Upper lobe of left lung (tissue), 6 donors: Measurements from ENCODE around the gene SYNDIG1L. TPM values are rescaled to one million over a fixed set of nuclear protein-coding genes. Genes with fewer than 3 reads are reported as not detected.

Experiments
- ATAC-seq, 2 donors: fragments of 200-7000 bp; cut with Tn5 transposase; one replicate each; pipeline ENCODE4 v1.9.1; 2022; ENCODE audit warnings: mild to moderate bottlenecking in 2 of 2, moderate library complexity in 2 of 2; ENCODE audit not compliant: low FRiP score in 2 of 2
- DNase-seq, 2 donors: peaks; one replicate each; pipeline ENCODE4 v3.0.0-alpha.2; 2019 to 2020
- H3K27ac ChIP-seq, 4 donors: fragments of 200-600 bp; sonication (generic); one replicate each; pipeline ENCODE4 v1.5.1; 2016 to 2019
- H3K27me3 ChIP-seq, 4 donors: fragments of 200-600 bp; sonication (generic); one replicate each; pipeline ENCODE4 v1.5.1; 2017 to 2019
- H3K36me3 ChIP-seq, 4 donors: fragments of 200-600 bp; sonication (generic); one replicate each; pipeline ENCODE4 v1.5.1; 2016 to 2019
- H3K4me1 ChIP-seq, 4 donors: fragments of 200-600 bp; sonication (generic); one replicate each; pipeline ENCODE4 v1.5.1; 2018 to 2019
- H3K4me3 ChIP-seq, 4 donors: fragments of 200-600 bp; sonication (generic); one replicate each; pipeline ENCODE4 v1.5.1; 2017 to 2019; ENCODE audit warnings: mild to moderate bottlenecking in 2 of 4, moderate library complexity in 1 of 4
- H3K9me3 ChIP-seq, 4 donors: fragments of 200-600 bp; sonication (generic); one replicate each; pipeline ENCODE4 v1.5.1; 2018 to 2019
- EP300 ChIP-seq, 4 donors: sonication (generic); formaldehyde crosslinking; IDR thresholded peaks; one replicate each; pipeline ENCODE4 v1.5.1; 2017; ENCODE audit warnings: antibody characterized with exemption in 4 of 4, control low read depth in 2 of 4
- POLR2A ChIP-seq, 4 donors: fragments of 450-650 bp; IDR thresholded peaks; one replicate each; pipeline ENCODE4 v1.5.1; 2016 to 2017; ENCODE audit warnings: antibody characterized with exemption in 4 of 4, mild to moderate bottlenecking in 2 of 4
- POLR2AphosphoS5 ChIP-seq, 2 donors: sonication (generic); formaldehyde crosslinking; IDR thresholded peaks; one replicate each; pipeline ENCODE4 v1.5.1; 2017; ENCODE audit warnings: antibody characterized with exemption in 2 of 2
- WGBS, 2 donors: methylation state at CpG; one replicate each; pipeline ENCODE4 v1.1.5; 2017 to 2018; 5-methylcytosine and 5-hydroxymethylcytosine counted together
- total RNA-seq, 6 donors: library from RNA; depleted of rRNA in 4 of 6; stranded (reverse); fragments of >200 nt in 4 of 6; gene quantifications; one replicate each; pipeline versions ENCODE4 v1.1.0 to v1.2.1, GENCODE V29; 2016 to 2021
- TF ChIP-seq, protein P1 (sequence below), 6 experiments: fragments of 450-650 bp in 4 of 6; fragments of 200-600 bp in 2 of 6; sonication (generic) in 2 of 6; IDR thresholded peaks; one replicate each; pipeline ENCODE4 v1.5.1; 2016 to 2019; ENCODE audit warnings: antibody characterized with exemption in 6 of 6
- donor health status: DM: no; HTN: no; CAD: no; lungs with moderate emphysema.
- donor health status: DM: no; HTN: yes; CAD: no; lungs with severe emphysema.

SYNDIG1L gene
- total RNA-seq, 6 donors from 2014 or later: 0.88 to 10.5 (median 2.8) TPM

DNA sequence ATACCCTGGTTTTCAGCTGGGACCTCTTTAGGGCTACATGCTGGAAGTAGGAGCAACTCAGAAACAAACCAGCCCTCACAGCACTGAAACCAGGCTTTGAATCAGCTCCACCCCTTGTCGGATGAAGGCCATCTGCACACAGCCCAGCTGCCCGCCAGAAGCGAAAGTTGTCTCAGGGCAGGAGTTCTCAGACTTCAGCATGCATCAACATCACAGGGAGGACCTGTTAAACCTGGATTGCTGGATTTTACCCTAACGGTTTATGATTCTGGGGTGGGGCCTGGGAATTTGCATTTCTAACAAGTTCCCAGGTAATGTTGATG, 10.9 kb downstream of the SYNDIG1L start:
- 49 to 75% methylated on average over 4 of the region's 4 CpGs for WGBS, 2 donors
- Histone ChIP-seq H3K4me1 (no peaks in the 10 kb centered on the region), H3K27me3 (no peaks in the 10 kb centered on the region), H3K9me3 (no peaks in the 10 kb centered on the region), H3K4me3 (no peak overlapping the region), H3K27ac (no peak overlapping the region), H3K36me3 (no peaks in the 10 kb centered on the region)
- no peak for ATAC-seq
- no peak for DNase-seq
- no peak for TF ChIP-seq POLR2A (IDR thresholded peaks at IDR 0.05)
- TF ChIP-seq EP300 (IDR thresholded peaks at IDR 0.05): no peak
- TF ChIP-seq, protein P1, sequence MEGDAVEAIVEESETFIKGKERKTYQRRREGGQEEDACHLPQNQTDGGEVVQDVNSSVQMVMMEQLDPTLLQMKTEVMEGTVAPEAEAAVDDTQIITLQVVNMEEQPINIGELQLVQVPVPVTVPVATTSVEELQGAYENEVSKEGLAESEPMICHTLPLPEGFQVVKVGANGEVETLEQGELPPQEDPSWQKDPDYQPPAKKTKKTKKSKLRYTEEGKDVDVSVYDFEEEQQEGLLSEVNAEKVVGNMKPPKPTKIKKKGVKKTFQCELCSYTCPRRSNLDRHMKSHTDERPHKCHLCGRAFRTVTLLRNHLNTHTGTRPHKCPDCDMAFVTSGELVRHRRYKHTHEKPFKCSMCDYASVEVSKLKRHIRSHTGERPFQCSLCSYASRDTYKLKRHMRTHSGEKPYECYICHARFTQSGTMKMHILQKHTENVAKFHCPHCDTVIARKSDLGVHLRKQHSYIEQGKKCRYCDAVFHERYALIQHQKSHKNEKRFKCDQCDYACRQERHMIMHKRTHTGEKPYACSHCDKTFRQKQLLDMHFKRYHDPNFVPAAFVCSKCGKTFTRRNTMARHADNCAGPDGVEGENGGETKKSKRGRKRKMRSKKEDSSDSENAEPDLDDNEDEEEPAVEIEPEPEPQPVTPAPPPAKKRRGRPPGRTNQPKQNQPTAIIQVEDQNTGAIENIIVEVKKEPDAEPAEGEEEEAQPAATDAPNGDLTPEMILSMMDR (IDR thresholded peaks at IDR 0.05): no peak
- no peak for TF ChIP-seq POLR2AphosphoS5 (IDR thresholded peaks at IDR 0.05)

DNA sequence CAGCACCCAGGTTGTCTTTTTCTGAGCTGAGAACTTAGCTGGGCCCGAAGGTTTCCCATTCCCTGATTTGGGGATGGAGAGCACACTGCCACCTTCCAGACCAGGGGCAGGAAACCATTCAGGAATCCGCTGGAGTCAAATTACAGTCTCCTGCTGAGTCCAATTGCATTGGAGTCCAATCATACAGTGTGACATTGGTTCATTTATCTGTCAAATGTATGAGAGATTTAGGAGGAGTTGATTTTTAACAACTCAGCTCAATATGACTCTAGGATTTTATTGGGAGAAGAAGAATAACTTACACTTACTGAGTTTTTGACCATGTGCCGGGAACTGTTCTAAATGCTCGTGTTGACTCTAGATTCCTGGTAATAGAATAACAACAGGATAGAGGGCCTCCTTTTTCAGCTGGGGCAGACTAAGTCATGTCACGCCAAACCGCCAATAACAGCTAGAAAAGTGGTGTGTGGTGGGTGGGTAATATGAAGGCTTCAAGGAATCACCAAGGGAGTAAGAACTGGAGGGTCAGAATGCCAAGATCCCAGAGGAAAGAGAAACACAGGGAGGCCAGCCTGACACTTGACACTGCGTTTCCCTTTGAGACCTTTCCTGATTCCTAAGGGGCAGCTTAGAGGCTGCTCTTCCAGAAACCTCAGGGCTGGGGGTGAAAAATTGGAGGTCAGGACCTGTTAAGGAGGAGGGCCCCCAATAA, 11.5 kb downstream of the SYNDIG1L start:
- H3K36me3 ChIP-seq: no peaks in the 10 kb centered on the region
- H3K27me3 ChIP-seq: no peaks in the 10 kb centered on the region
- no peak overlapping the region for H3K4me3 ChIP-seq
- no peak overlapping the region for H3K27ac ChIP-seq
- H3K4me1 ChIP-seq: no peaks in the 10 kb centered on the region
- ATAC-seq: no peak
- H3K9me3 ChIP-seq: no peaks in the 10 kb centered on the region
- TF ChIP-seq, protein P1 (IDR thresholded peaks at IDR 0.05): no peak
- no peak for TF ChIP-seq POLR2A (IDR thresholded peaks at IDR 0.05)
- TF ChIP-seq POLR2AphosphoS5 (IDR thresholded peaks at IDR 0.05): no peak
- TF ChIP-seq EP300 (IDR thresholded peaks at IDR 0.05): no peak
- 66 to 76% methylated on average over 7 of the region's 7 CpGs for WGBS, 2 donors
- no peak for DNase-seq

DNA sequence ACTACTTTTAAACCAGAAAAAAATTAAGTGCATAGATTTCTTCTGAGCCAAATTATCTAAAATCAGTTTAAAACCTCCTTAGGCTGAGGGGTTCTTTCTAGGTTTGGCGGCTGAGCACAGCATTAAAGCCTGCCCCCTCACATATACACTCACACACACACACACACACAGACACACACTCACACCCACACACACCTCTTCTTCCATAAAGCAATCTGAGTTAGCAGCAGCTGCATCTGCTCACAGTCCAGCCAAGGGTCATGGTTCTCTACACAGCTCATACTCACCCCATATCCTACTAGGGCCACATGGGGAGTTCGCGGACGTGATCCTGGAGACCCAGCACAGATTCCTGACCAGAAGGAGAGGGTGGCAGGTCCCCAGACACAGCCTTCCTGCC, 12.4 kb downstream of the SYNDIG1L start:
- Histone ChIP-seq H3K27me3 (no peaks in the 10 kb centered on the region), H3K9me3 (no peaks in the 10 kb centered on the region), H3K36me3 (no peaks in the 10 kb centered on the region), H3K4me1 (no peaks in the 10 kb centered on the region), H3K27ac (no peak overlapping the region), H3K4me3 (no peak overlapping the region)
- DNase-seq (no peak), ATAC-seq (peak in 1 of 2 donors; percentile 32)
- TF ChIP-seq POLR2A (IDR thresholded peaks at IDR 0.05) (no peak), POLR2AphosphoS5 (IDR thresholded peaks at IDR 0.05) (no peak), EP300 (IDR thresholded peaks at IDR 0.05) (no peak)
- TF ChIP-seq, protein P1 (IDR thresholded peaks at IDR 0.05): no peak
- 69 to 71% methylated on average over 4 of the region's 4 CpGs for WGBS, 2 donors

DNA sequence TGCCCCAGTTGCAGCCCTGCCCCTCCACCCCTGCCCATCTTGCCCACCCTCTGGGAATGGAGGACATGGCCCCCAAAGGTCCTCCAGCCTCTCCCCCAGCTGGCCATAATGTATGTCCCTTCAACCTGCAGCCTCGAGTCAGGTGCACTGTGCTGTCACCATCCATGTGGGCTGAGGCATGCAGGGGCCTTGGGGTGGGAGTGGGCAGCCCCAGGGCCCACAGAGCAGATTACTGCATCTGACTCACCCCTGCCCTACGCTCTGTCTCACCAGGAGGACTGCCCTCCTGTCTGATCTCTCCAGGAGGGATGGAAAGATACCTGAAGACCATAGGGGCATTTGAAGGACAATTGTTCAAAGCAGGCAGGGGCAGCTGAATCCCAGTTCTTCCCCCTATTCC, 13.3 kb downstream of the SYNDIG1L start:
- Histone ChIP-seq H3K9me3 (no peaks in the 10 kb centered on the region), H3K27ac (no peak overlapping the region), H3K36me3 (no peaks in the 10 kb centered on the region), H3K4me1 (no peaks in the 10 kb centered on the region), H3K4me3 (no peak overlapping the region), H3K27me3 (no peaks in the 10 kb centered on the region)
- ATAC-seq (no peak), DNase-seq (no peak)
- TF ChIP-seq POLR2A (IDR thresholded peaks at IDR 0.05) (no peak), EP300 (IDR thresholded peaks at IDR 0.05) (no peak), POLR2AphosphoS5 (IDR thresholded peaks at IDR 0.05) (no peak)
- TF ChIP-seq, protein P1 (IDR thresholded peaks at IDR 0.05): no peak
- 76 to 79% methylated on average over 2 of the region's 2 CpGs for WGBS, 2 donors

GRCh38 chr14:74411671-74412070, 14.3 kb downstream of the SYNDIG1L start:
- 67 to 83% methylated on average over 6 to 7 of the region's 7 CpGs for WGBS, 2 donors
- Histone ChIP-seq H3K4me3 (no peak overlapping the region), H3K4me1 (no peaks in the 10 kb centered on the region), H3K27ac (no peak overlapping the region), H3K36me3 (no peaks in the 10 kb centered on the region), H3K9me3 (no peaks in the 10 kb centered on the region), H3K27me3 (no peaks in the 10 kb centered on the region)
- ATAC-seq: no peak
- no peak for TF ChIP-seq EP300 (IDR thresholded peaks at IDR 0.05)
- TF ChIP-seq, protein P1 (IDR thresholded peaks at IDR 0.05): no peak
- TF ChIP-seq POLR2AphosphoS5 (IDR thresholded peaks at IDR 0.05): no peak
- no peak for TF ChIP-seq POLR2A (IDR thresholded peaks at IDR 0.05)
- no peak for DNase-seq
